WERI-Rb-1 (cell line): ENCODE measurements around the gene CRX.
"Not testable (repeated sequence)": the region's sequence is repeated elsewhere in the genome, so short reads cannot be mapped to it uniquely, and the experiment has no call there.

ENCODE experiments used
- DNase-seq: peaks from one replicate; pipeline ENCODE4 v3.0.0-alpha.2; 2020
- H3K27ac ChIP-seq: fragments of 250-450 bp; sonication (Bioruptor Pico); 2 replicates; pipeline ENCODE4 v1.5.1; 2020; ENCODE audit warnings: mild to moderate bottlenecking, moderate library complexity
- H3K27me3 ChIP-seq: fragments of 250-450 bp; sonication (Bioruptor Pico); 2 replicates; pipeline ENCODE4 v1.5.1; 2021; ENCODE audit warnings: mild to moderate bottlenecking, low read depth, moderate library complexity; ENCODE audit not compliant: insufficient read depth, severe bottlenecking
- H3K36me3 ChIP-seq: fragments of 250-450 bp; sonication (Bioruptor Pico); 2 replicates; pipeline ENCODE4 v1.5.1; 2020; ENCODE audit warnings: mild to moderate bottlenecking, moderate library complexity
- H3K4me3 ChIP-seq: 2 replicates; pipeline ENCODE4 v1.5.1; 2011; ENCODE audit warnings: low read depth, mild to moderate bottlenecking, control low read depth, low read length
- H3K9me3 ChIP-seq: fragments of 250-450 bp; sonication (Bioruptor Pico); 2 replicates; pipeline ENCODE4 v1.5.1; 2021; ENCODE audit warnings: mild to moderate bottlenecking, moderate library complexity; ENCODE audit not compliant: severe bottlenecking
- TF ChIP-seq, protein P1 (sequence below): IDR thresholded peaks from 2 replicates; pipeline ENCODE4 v1.5.1; 2011; ENCODE audit warnings: low read depth, mild to moderate bottlenecking, control low read depth, inconsistent platforms, low read length

CRX gene

DNA sequence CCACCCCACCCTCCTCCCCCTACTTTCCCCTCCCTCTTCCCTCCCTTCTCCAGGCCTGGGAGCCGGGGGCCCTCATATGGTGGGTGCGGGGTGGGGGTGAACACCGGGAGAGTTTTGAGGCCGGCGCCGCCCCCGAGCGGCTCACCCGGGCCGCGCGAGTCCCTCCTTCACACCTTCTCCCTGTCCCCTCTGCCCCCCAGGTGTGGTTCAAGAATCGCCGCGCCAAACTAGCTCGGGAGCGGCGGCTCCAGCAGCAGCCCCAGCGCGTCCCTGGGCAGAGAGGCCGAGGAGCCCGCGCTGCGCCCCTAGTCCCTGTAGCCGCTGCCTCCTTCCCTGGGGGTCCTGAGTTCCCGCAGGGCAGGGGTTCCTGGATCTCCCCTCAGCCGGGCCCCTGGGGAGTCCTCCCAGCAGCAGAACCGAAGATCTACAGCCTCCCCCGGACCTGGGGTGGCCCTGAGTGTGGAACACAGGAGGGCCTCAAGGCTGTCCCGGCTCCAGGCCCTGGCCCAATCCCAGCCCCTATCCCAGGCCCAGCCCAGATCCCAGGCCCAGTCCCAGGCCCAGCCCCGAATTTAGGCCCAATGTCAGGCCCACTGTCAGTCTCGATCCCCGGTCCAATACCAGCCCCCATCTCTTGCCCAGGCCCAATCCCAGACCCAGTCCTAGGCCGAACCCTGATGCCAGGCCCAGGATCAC, 39.0 kb downstream of the CRX start:
- TF ChIP-seq, protein P1, sequence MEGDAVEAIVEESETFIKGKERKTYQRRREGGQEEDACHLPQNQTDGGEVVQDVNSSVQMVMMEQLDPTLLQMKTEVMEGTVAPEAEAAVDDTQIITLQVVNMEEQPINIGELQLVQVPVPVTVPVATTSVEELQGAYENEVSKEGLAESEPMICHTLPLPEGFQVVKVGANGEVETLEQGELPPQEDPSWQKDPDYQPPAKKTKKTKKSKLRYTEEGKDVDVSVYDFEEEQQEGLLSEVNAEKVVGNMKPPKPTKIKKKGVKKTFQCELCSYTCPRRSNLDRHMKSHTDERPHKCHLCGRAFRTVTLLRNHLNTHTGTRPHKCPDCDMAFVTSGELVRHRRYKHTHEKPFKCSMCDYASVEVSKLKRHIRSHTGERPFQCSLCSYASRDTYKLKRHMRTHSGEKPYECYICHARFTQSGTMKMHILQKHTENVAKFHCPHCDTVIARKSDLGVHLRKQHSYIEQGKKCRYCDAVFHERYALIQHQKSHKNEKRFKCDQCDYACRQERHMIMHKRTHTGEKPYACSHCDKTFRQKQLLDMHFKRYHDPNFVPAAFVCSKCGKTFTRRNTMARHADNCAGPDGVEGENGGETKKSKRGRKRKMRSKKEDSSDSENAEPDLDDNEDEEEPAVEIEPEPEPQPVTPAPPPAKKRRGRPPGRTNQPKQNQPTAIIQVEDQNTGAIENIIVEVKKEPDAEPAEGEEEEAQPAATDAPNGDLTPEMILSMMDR: no peak
- Histone ChIP-seq H3K9me3 (peaks cover 4% of the 10 kb centered on the region), H3K36me3 (no peaks in the 10 kb centered on the region), H3K27ac (no peak overlapping the region), H3K4me3 (no peak overlapping the region), H3K27me3 (no peaks in the 10 kb centered on the region)
- DNase-seq: no peak

DNA sequence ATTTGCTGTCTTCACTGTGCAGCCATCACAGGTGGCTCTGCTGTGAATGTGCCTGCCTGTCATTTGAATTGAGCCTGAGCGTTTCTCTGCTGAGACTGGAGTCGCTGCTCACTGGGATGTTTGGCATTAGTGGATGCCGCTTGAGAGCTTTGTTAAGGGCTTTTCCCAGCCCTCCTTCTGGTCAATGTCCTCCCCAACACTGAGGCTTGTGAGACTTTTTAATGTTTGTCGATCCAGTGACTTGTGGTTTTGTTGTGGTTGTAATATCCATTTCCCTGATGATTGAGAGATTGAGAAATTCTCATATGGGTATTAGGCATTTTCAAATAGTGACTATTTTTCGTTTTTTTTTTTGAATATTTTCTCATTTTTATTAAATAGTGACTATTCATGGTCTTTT, 39.9 kb downstream of the CRX start:
- Histone ChIP-seq H3K4me3 (no peak overlapping the region), H3K36me3 (no peaks in the 10 kb centered on the region), H3K27me3 (no peaks in the 10 kb centered on the region), H3K9me3 (peaks cover 4% of the 10 kb centered on the region), H3K27ac (no peak overlapping the region; the same call in 1 of the 2 replicates)
- TF ChIP-seq, protein P1: no peak
- DNase-seq: no peak

DNA sequence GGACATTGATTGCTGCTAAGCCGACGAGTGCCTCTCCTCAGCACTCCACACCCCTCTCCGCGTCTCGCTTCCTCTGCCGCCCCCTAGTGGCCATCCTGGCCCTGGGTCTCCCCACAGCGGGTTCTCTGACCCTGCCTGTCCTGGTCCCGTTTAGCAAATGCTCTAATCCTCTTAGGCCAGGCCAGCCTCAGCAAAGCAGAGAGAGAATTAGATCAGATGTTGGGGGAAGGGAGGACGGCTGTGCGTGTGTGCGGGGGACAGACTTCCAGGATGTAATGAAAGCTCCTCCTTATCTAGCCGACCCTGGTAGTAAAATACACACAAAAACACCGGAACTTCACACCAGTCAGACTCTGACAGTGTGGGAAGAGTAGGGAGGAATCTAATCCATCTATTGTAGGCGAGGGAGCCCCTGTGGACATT, 41.8 kb downstream of the CRX start:
- TF ChIP-seq, protein P1: peak; percentile 83
- DNase-seq: peak; percentile 99
- peaks cover 4% of the 10 kb centered on the region for H3K9me3 ChIP-seq
- H3K27ac ChIP-seq: peak overlapping the region; percentile 94
- no peaks in the 10 kb centered on the region for H3K27me3 ChIP-seq
- peak overlapping the region; percentile 46 for H3K4me3 ChIP-seq
- H3K36me3 ChIP-seq: no peaks in the 10 kb centered on the region

DNA sequence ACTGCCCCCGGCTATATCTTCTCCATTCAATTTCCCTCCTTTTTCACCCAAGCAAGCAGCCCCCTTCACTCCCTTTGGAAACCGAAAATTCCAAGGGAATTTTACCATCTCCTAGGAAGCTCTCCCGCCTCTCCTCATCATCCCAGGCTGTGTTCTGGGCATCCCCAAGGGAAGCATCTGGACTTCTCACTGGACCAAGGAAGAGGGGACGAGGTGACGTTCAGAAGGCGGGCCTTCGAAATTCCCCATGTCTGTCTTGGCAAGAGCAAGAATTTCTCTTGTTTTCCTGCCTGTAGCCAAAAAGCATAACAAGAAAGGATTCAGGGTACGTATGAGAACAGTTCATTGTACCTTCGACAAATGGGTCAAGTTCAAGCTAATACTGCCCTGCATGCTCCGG, 43.4 kb downstream of the CRX start:
- no peaks in the 10 kb centered on the region for H3K36me3 ChIP-seq
- DNase-seq: no peak
- no peaks in the 10 kb centered on the region for H3K27me3 ChIP-seq
- peak overlapping the region; percentile 63 for H3K27ac ChIP-seq
- H3K9me3 ChIP-seq: peaks cover 4% of the 10 kb centered on the region
- TF ChIP-seq, protein P1: no peak
- H3K4me3 ChIP-seq: no peak overlapping the region

DNA sequence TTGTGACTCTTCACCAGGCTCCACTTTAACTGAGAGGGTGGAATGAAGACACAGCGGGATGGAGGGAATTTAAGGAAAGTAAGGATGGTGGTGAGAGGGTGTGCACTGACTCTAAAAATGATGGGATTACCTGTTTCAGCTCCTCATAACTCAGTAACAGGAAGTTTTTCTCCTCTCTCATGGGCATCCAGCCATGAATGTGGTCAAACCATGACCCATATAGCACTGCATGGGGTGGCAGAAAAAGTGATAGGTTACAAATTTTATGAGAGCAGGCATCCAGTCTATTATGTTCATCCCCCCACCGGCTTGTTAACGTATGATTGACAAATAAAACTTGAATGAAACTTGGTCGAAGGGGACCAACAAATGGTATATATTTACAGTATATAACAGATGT, 57.2 kb downstream of the CRX start:
- DNase-seq: no peak
- no peak overlapping the region for H3K27ac ChIP-seq
- H3K4me3 ChIP-seq: no peak overlapping the region
- H3K27me3 ChIP-seq: no peaks in the 10 kb centered on the region
- TF ChIP-seq, protein P1: no peak
- no peaks in the 10 kb centered on the region for H3K9me3 ChIP-seq
- H3K36me3 ChIP-seq: no peaks in the 10 kb centered on the region

DNA sequence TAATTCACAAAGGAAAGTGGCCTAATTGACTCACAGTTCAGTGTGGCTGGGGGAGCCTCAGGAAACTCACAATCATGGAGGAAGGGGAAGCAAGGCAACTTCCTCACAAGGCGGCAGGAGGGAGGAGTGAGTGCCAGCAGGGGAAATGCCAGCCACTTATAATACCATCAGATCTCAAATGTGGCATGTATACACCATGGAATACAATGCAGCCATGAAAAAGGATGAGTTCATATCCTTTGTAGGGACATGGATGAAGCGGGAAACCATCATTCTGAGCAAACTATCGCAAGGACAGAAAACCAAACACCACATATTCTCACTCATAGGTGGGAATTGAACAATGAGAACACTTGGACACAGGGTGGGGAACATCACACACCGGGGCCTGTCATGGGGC, 57.6 kb downstream of the CRX start:
- H3K9me3 ChIP-seq, H3K4me3 ChIP-seq, H3K27ac ChIP-seq, DNase-seq, H3K27me3 ChIP-seq, H3K36me3 ChIP-seq: not testable (repeated sequence)
